ENCODE data around the gene ZKSCAN8.

ZKSCAN8 gene

GRCh38 chr6:28208111-28208659 lies 66.5 kb downstream of the ZKSCAN8 start:
- no peak for DNase-seq
